Measurements from ENCODE around the gene BCDIN3D. TPM values are rescaled to one million over a fixed set of nuclear protein-coding genes. Genes with fewer than 3 reads are reported as not detected.

BCDIN3D gene
- total RNA-seq, 1 experiment from 2014 or later: 4.5 TPM

GRCh38 chr12:49798934-49799333 lies 44.0 kb downstream of the BCDIN3D start:
- DNase-seq (no peak), ATAC-seq (no peak)
- TF ChIP-seq EZH2phosphoT487 (IDR thresholded peaks at IDR 0.05; ENCODE audit: borderline replicate concordance, low read length): no peak
- no peak overlapping the region for H3K4me2 ChIP-seq (ENCODE audit: low read length)
- H4K20me1 ChIP-seq (ENCODE audit: low read length): no peaks in the 10 kb centered on the region
- H3K4me3 ChIP-seq (ENCODE audit: low read length): no peak overlapping the region
- no peak overlapping the region for H3K9ac ChIP-seq (ENCODE audit: low read length)
- no peaks in the 10 kb centered on the region for H3K36me3 ChIP-seq (ENCODE audit: low read depth, low read length)
- POLR2A ChIA-PET (ENCODE audit: unreplicated experiment): no interaction called here
- no peaks in the 10 kb centered on the region for H3K79me2 ChIP-seq (ENCODE audit: low read length)
- H3K27ac ChIP-seq (ENCODE audit: low read length): no peak overlapping the region
- BruUV-seq (replicated peaks): no TSS peak
- no peaks in the 10 kb centered on the region for H3K4me1 ChIP-seq (ENCODE audit: insufficient read depth, low read length)
- H3K9me2 ChIP-seq (replicated peaks; ENCODE audit: low read length): no peaks in the 10 kb centered on the region
- intact Hi-C loops (cut with micrococcal nuclease): no loop called here
- no peaks in the 10 kb centered on the region for H3K9me3 ChIP-seq (ENCODE audit: low read length)
- CTCF ChIA-PET: no interaction called here
- no peak overlapping the region for H2AFZ ChIP-seq (ENCODE audit: low read length)
- H3K27me3 ChIP-seq (ENCODE audit: low read length): no peaks in the 10 kb centered on the region
- H3F3A ChIP-seq (ENCODE audit: low read length, unreplicated experiment): no peaks in the 10 kb centered on the region

GRCh38 chr12:49798248-49798647 lies 44.7 kb downstream of the BCDIN3D start:
- TF ChIP-seq EZH2phosphoT487 (IDR thresholded peaks at IDR 0.05; ENCODE audit: borderline replicate concordance, low read length): no peak
- TF ChIP-seq EZH2 (IDR thresholded peaks at IDR 0.05; ENCODE audit: low read length, unreplicated experiment): no peak
- TF ChIP-seq CTCF (conservative IDR thresholded peaks at IDR 0.05; ENCODE audit: low read depth, low read length): no peak
- H3K9me2 ChIP-seq (replicated peaks; ENCODE audit: low read length): no peaks in the 10 kb centered on the region
- H3K79me2 ChIP-seq (ENCODE audit: low read length): no peaks in the 10 kb centered on the region
- H3K27me3 ChIP-seq (ENCODE audit: low read length): no peaks in the 10 kb centered on the region
- CTCF ChIA-PET: interaction anchor here (0.7 kb wide), 1 partner anchor 41 kb away, joined by 3 read pairs; no protein-coding TSS in a partner anchor
- no peak for ATAC-seq
- no peaks in the 10 kb centered on the region for H3K4me1 ChIP-seq (ENCODE audit: insufficient read depth, low read length)
- POLR2A ChIA-PET (ENCODE audit: unreplicated experiment): no interaction called here
- intact Hi-C loops (cut with micrococcal nuclease): no loop called here
- DNase-seq: no peak
- H3K27ac ChIP-seq (ENCODE audit: low read length): no peak overlapping the region
- no peak overlapping the region for H3K9ac ChIP-seq (ENCODE audit: low read length)
- H3K36me3 ChIP-seq (ENCODE audit: low read depth, low read length): no peaks in the 10 kb centered on the region
- H3K4me2 ChIP-seq (ENCODE audit: low read length): no peak overlapping the region
- no peaks in the 10 kb centered on the region for H3K9me3 ChIP-seq (ENCODE audit: low read length)
- no peak overlapping the region for H3K4me3 ChIP-seq (ENCODE audit: low read length)
- no TSS peak for BruUV-seq (replicated peaks)
- H3F3A ChIP-seq (ENCODE audit: low read length, unreplicated experiment): no peaks in the 10 kb centered on the region
- no peak overlapping the region for H2AFZ ChIP-seq (ENCODE audit: low read length)
- no peaks in the 10 kb centered on the region for H4K20me1 ChIP-seq (ENCODE audit: low read length)

GRCh38 chr12:49797449-49797776 lies 45.5 kb downstream of the BCDIN3D start:
- H2AFZ ChIP-seq (ENCODE audit: low read length): no peak overlapping the region
- TF ChIP-seq EZH2phosphoT487 (IDR thresholded peaks at IDR 0.05; ENCODE audit: borderline replicate concordance, low read length): no peak
- no peak for TF ChIP-seq CTCF (conservative IDR thresholded peaks at IDR 0.05; ENCODE audit: low read depth, low read length)
- TF ChIP-seq EZH2 (IDR thresholded peaks at IDR 0.05; ENCODE audit: low read length, unreplicated experiment): no peak
- no peak overlapping the region for H3K27ac ChIP-seq (ENCODE audit: low read length)
- intact Hi-C loops (cut with micrococcal nuclease): no loop called here
- no peaks in the 10 kb centered on the region for H3K36me3 ChIP-seq (ENCODE audit: low read depth, low read length)
- DNase-seq: no peak
- H3K9me2 ChIP-seq (replicated peaks; ENCODE audit: low read length): no peaks in the 10 kb centered on the region
- no peaks in the 10 kb centered on the region for H3K27me3 ChIP-seq (ENCODE audit: low read length)
- no TSS peak for BruUV-seq (replicated peaks)
- ChIA-PET POLR2A (ENCODE audit: unreplicated experiment) (no interaction called here), CTCF (no interaction called here)
- H3K79me2 ChIP-seq (ENCODE audit: low read length): no peaks in the 10 kb centered on the region
- no peaks in the 10 kb centered on the region for H3F3A ChIP-seq (ENCODE audit: low read length, unreplicated experiment)
- no peaks in the 10 kb centered on the region for H4K20me1 ChIP-seq (ENCODE audit: low read length)
- H3K4me3 ChIP-seq (ENCODE audit: low read length): no peak overlapping the region
- no peak overlapping the region for H3K9ac ChIP-seq (ENCODE audit: low read length)
- H3K4me2 ChIP-seq (ENCODE audit: low read length): no peak overlapping the region
- no peaks in the 10 kb centered on the region for H3K9me3 ChIP-seq (ENCODE audit: low read length)
- H3K4me1 ChIP-seq (ENCODE audit: insufficient read depth, low read length): no peaks in the 10 kb centered on the region
- no peak for ATAC-seq
